Measurements from ENCODE around the gene MRPL27.
"Not testable (repeated sequence)": the region's sequence is repeated elsewhere in the genome, so short reads cannot be mapped to it uniquely, and the experiment has no call there.

MRPL27 gene

GRCh38 chr17:50406578-50406977 is 33.6 kb upstream of the MRPL27 start:
- H3K4me1 ChIP-seq (ENCODE audit: control insufficient read depth, insufficient read depth, low read length): no peaks in the 10 kb centered on the region
- H3K27ac ChIP-seq (ENCODE audit: extremely low read depth, low read depth, low read length): no peak overlapping the region
- H3K4me3 ChIP-seq (ENCODE audit: low read depth, low read length): no peak overlapping the region
- ChIA-PET CTCF (interaction anchor here (3.4 kb wide), 1 partner anchor 9 kb away, joined by 39 read pairs; the partner anchor contains the start of gene LRRC59), POLR2A (interaction anchor here (1.1 kb wide), 1 partner anchor 9 kb away, joined by 4 read pairs; the partner anchor contains the start of gene LRRC59)
- TF ChIP-seq, protein P1, sequence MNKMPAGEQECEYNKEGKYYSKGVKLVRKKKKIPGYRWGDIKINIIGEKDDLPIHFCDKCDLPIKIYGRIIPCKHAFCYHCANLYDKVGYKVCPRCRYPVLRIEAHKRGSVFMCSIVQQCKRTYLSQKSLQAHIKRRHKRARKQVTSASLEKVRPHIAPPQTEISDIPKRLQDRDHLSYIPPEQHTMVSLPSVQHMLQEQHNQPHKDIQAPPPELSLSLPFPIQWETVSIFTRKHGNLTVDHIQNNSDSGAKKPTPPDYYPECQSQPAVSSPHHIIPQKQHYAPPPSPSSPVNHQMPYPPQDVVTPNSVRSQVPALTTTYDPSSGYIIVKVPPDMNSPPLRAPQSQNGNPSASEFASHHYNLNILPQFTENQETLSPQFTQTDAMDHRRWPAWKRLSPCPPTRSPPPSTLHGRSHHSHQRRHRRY (tag by site-specific recombination; IDR thresholded peaks at IDR 0.05): no peak
- TF ChIP-seq, protein P2, sequence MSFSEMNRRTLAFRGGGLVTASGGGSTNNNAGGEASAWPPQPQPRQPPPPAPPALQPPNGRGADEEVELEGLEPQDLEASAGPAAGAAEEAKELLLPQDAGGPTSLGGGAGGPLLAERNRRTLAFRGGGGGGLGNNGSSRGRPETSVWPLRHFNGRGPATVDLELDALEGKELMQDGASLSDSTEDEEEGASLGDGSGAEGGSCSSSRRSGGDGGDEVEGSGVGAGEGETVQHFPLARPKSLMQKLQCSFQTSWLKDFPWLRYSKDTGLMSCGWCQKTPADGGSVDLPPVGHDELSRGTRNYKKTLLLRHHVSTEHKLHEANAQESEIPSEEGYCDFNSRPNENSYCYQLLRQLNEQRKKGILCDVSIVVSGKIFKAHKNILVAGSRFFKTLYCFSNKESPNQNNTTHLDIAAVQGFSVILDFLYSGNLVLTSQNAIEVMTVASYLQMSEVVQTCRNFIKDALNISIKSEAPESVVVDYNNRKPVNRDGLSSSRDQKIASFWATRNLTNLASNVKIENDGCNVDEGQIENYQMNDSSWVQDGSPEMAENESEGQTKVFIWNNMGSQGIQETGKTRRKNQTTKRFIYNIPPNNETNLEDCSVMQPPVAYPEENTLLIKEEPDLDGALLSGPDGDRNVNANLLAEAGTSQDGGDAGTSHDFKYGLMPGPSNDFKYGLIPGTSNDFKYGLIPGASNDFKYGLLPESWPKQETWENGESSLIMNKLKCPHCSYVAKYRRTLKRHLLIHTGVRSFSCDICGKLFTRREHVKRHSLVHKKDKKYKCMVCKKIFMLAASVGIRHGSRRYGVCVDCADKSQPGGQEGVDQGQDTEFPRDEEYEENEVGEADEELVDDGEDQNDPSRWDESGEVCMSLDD (tag by site-specific recombination; IDR thresholded peaks at IDR 0.05): no peak
- TF ChIP-seq ZNF335 (tag by site-specific recombination; conservative IDR thresholded peaks at IDR 0.05): no peak
- no peak for TF ChIP-seq ZSCAN23 (tag by site-specific recombination; IDR thresholded peaks at IDR 0.05)
- TF ChIP-seq ZNF214 (tag by site-specific recombination; IDR thresholded peaks at IDR 0.05; ENCODE audit: borderline replicate concordance): no peak
- TF ChIP-seq RBAK (tag by site-specific recombination; IDR thresholded peaks at IDR 0.05): no peak
- no peak for TF ChIP-seq ZNF426 (tag by site-specific recombination; IDR thresholded peaks at IDR 0.05)
- TF ChIP-seq ZBTB6 (tag by site-specific recombination; IDR thresholded peaks at IDR 0.05): no peak
- TF ChIP-seq ZNF747 (tag by site-specific recombination; IDR thresholded peaks at IDR 0.05): no peak
- TF ChIP-seq TCF7L2 (IDR thresholded peaks at IDR 0.05; ENCODE audit: borderline replicate concordance, low read depth, low read length): no peak
- no peak for TF ChIP-seq ZNF394 (tag by site-specific recombination; IDR thresholded peaks at IDR 0.05; ENCODE audit: borderline replicate concordance)
- no peak for TF ChIP-seq ZNF311 (tag by site-specific recombination; IDR thresholded peaks at IDR 0.05; ENCODE audit: borderline replicate concordance)
- TF ChIP-seq ZNF791 (tag by site-specific recombination; IDR thresholded peaks at IDR 0.05): no peak
- no peak for TF ChIP-seq ZNF514 (tag by site-specific recombination; IDR thresholded peaks at IDR 0.05)
- TF ChIP-seq ZNF560 (tag by site-specific recombination; IDR thresholded peaks at IDR 0.05; ENCODE audit: borderline replicate concordance): no peak
- TF ChIP-seq, protein P3, sequence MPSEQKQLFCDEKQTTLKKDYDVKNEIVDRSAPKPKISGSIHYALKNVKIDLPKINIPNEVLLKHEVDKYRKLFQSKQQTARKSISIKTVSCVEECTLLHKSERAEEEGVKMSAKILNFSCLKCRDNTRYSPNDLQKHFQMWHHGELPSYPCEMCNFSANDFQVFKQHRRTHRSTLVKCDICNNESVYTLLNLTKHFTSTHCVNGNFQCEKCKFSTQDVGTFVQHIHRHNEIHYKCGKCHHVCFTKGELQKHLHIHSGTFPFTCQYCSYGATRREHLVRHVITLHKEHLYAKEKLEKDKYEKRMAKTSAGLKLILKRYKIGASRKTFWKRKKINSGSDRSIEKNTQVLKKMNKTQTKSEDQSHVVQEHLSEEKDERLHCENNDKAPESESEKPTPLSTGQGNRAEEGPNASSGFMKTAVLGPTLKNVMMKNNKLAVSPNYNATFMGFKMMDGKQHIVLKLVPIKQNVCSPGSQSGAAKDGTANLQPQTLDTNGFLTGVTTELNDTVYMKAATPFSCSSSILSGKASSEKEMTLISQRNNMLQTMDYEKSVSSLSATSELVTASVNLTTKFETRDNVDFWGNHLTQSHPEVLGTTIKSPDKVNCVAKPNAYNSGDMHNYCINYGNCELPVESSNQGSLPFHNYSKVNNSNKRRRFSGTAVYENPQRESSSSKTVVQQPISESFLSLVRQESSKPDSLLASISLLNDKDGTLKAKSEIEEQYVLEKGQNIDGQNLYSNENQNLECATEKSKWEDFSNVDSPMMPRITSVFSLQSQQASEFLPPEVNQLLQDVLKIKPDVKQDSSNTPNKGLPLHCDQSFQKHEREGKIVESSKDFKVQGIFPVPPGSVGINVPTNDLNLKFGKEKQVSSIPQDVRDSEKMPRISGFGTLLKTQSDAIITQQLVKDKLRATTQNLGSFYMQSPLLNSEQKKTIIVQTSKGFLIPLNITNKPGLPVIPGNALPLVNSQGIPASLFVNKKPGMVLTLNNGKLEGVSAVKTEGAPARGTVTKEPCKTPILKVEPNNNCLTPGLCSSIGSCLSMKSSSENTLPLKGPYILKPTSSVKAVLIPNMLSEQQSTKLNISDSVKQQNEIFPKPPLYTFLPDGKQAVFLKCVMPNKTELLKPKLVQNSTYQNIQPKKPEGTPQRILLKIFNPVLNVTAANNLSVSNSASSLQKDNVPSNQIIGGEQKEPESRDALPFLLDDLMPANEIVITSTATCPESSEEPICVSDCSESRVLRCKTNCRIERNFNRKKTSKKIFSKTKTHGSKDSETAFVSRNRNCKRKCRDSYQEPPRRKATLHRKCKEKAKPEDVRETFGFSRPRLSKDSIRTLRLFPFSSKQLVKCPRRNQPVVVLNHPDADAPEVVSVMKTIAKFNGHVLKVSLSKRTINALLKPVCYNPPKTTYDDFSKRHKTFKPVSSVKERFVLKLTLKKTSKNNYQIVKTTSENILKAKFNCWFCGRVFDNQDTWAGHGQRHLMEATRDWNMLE (tag by site-specific recombination; conservative IDR thresholded peaks at IDR 0.05; ENCODE audit: low read depth): no peak
- TF ChIP-seq, protein P4, sequence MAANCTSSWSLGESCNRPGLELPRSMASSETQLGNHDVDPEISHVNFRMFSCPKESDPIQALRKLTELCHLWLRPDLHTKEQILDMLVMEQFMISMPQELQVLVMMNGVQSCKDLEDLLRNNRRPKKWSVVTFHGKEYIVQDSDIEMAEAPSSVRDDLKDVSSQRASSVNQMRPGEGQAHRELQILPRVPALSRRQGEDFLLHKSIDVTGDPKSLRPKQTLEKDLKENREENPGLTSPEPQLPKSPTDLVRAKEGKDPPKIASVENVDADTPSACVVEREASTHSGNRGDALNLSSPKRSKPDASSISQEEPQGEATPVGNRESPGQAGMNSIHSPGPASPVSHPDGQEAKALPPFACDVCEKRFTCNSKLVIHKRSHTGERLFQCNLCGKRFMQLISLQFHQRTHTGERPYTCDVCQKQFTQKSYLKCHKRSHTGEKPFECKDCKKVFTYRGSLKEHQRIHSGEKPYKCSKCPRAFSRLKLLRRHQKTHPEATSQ (tag by site-specific recombination; IDR thresholded peaks at IDR 0.05): no peak
- no peak for TF ChIP-seq ZNF777 (tag by site-specific recombination; IDR thresholded peaks at IDR 0.05; ENCODE audit: borderline replicate concordance)
- no peak for TF ChIP-seq ZNF837 (tag by site-specific recombination; IDR thresholded peaks at IDR 0.05)
- no peak for TF ChIP-seq ZBTB17 (tag by site-specific recombination; IDR thresholded peaks at IDR 0.05)
- H3K9me3 ChIP-seq (ENCODE audit: control insufficient read depth, insufficient read depth, low read depth, low read length): no peaks in the 10 kb centered on the region
- H3K36me3 ChIP-seq (ENCODE audit: control insufficient read depth in 2 of 2, insufficient read depth in 1 of 2, low read length in 2 of 2): no peaks in the 10 kb centered on the region

DNA sequence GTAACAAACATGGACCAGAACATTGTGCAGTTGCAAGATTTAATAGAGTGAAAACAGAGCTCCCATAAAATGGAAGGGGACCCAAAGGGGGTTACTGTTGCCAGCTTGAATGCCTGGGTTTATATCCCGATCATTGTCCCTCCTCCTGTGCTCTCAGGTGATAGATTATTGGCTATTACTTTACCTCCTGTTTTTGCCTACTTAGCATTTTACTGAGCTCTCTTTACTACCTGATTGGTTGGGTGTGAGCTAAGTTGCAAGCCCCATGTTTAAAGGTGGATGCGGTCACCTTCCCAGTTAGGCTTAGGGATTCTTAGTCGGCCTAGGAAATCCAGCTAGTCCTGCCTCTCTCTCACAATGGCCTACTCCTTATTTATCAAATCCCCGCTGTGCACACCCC is 32.4 kb upstream of the MRPL27 start:
- ChIA-PET CTCF (interaction anchor here (0.6 to 3.4 kb wide), 5 partner anchors 8 to 43 kb away, joined by 3 to 39 read pairs (median 3); partner anchors contain the start of gene LRRC59), POLR2A (interaction anchor here (0.9 kb wide), 1 partner anchor 16 kb away, joined by 3 read pairs; no protein-coding TSS in a partner anchor)
- not testable (repeated sequence) for H3K4me3 ChIP-seq (ENCODE audit: low read depth, low read length); H3K9me3 ChIP-seq (ENCODE audit: control insufficient read depth, insufficient read depth, low read depth, low read length); H3K4me1 ChIP-seq (ENCODE audit: control insufficient read depth, insufficient read depth, low read length); H3K27ac ChIP-seq (ENCODE audit: extremely low read depth, low read depth, low read length); H3K36me3 ChIP-seq (ENCODE audit: control insufficient read depth in 2 of 2, insufficient read depth in 1 of 2, low read length in 2 of 2)

- H3K27ac ChIP-seq (ENCODE audit: extremely low read depth, low read depth, low read length); H3K4me1 ChIP-seq (ENCODE audit: control insufficient read depth, insufficient read depth, low read length); H3K9me3 ChIP-seq (ENCODE audit: control insufficient read depth, insufficient read depth, low read depth, low read length); H3K4me3 ChIP-seq (ENCODE audit: low read depth, low read length): not testable (repeated sequence)
- ChIA-PET CTCF (interaction anchor here (2.8 to 5.0 kb wide), 6 partner anchors 14 to 79 kb away, joined by 13 to 71 read pairs (median 54); partner anchors contain the start of genes ACSF2, EME1, MRPL27 and RSAD1), POLR2A (interaction anchor here (4.8 kb wide), 1 partner anchor 19 kb away, joined by 41 read pairs; no protein-coding TSS in a partner anchor)
- H3K36me3 ChIP-seq (ENCODE audit: control insufficient read depth in 2 of 2, insufficient read depth in 1 of 2, low read length in 2 of 2): peaks cover 10 to 11% of the 10 kb centered on the region in 2 experiments; a peak in 2 of 3 replicates
Measured at GRCh38 chr17:50399591-50399990, 26.6 kb upstream of the MRPL27 start.
